Pancreas (tissue), 10 donors: ENCODE data around the gene RAB29. TPM values are rescaled to one million over a fixed set of nuclear protein-coding genes. Genes with fewer than 3 reads are reported as not detected.

Source experiments
- ATAC-seq, 4 donors: fragments of 200-7000 bp; cut with Tn5 transposase; one replicate each; pipeline versions ENCODE4 v1.8.0 to v1.9.1; 2020; ENCODE audit warnings: mild to moderate bottlenecking in 4 of 4, moderate library complexity in 4 of 4
- DNase-seq, 6 donors: peaks; one replicate each; pipeline ENCODE4 v3.0.0-alpha.2; 2020
- FAIRE-seq: peaks from 2 replicates; lab custom pipeline; 2012; peaks lifted over from hg19 to GRCh38; lab: Jason Lieb, UNC
- H3K27ac ChIP-seq, 4 donors: fragments of 200-600 bp; sonication (generic); 1 replicate in 3 of 4; 2 replicates in 1 of 4; pipeline versions ENCODE4 v1.5.0 to v1.8.0; 2020
- H3K27me3 ChIP-seq, 4 donors: fragments of 200-600 bp; one replicate each; pipeline ENCODE4 v1.8.0; 2021
- H3K36me3 ChIP-seq, 3 donors: fragments of 200-600 bp; sonication (generic) in 1 of 3; one replicate each; pipeline versions ENCODE4 v1.5.0 to v1.8.0; 2020 to 2021
- H3K4me1 ChIP-seq, 3 donors: fragments of 200-600 bp; one replicate each; pipeline ENCODE4 v1.8.0; 2021
- H3K4me3 ChIP-seq, 4 donors: fragments of 200-600 bp; sonication (generic) in 2 of 4; one replicate each; pipeline versions ENCODE4 v1.5.0 to v1.8.0; 2020 to 2021
- H3K9me3 ChIP-seq, 4 donors: fragments of 200-600 bp; one replicate each; pipeline ENCODE4 v1.8.0; 2021
- WGBS, 2 donors: extraction: QIAGEN DNeasy Blood & Tissue Kit; methylation state at CpG; one replicate each; pipeline ENCODE4 v1.1.7; 2013; 5-methylcytosine and 5-hydroxymethylcytosine counted together
- intact Hi-C, 3 donors: fragments of 100-400 bp; cut with DNase I; formaldehyde crosslinking; loops; one replicate each; pipeline versions ENCODE4 v1.11.1 to v1.14.2; 2022
- polyA plus RNA-seq, 2 donors: library from polyadenylated mRNA; stranded (reverse); fragments of 200-250 nt; gene quantifications; one replicate each; pipeline ENCODE4 v1.2.3, GENCODE V29; 2013
- total RNA-seq, 6 donors: library from RNA; stranded (reverse); fragmentation: NEBNext Ultra II Directional in 4 of 6; extraction: Animal tissue kit (Norgen Biotek cat#: 25700) in 4 of 6; gene quantifications; one replicate each; pipeline versions ENCODE4 v1.2.1 to v1.2.4, GENCODE V29; 2021 to 2023
- TF ChIP-seq, protein P1 (sequence below), 4 donors: fragments of 200-600 bp; sonication (generic) in 3 of 4; IDR thresholded peaks; one replicate each; pipeline versions ENCODE4 v1.5.0 to v1.8.0; 2021; ENCODE audit warnings: antibody characterized with exemption in 4 of 4
- donor health status: healthy with polysubstance abuse.
- donor health status: DM: no; HTN: no; CAD: no; lungs with moderate emphysema.
- donor health status: DM: no; HTN: no; CAD: no.
- donor health status: control.
- donor health status: control.
- donor health status: Bipolar disorder and iron deficiency.
- donor health status: DM: yes; HTN: yes; CAD: no.
- donor health status: DM: no; HTN: no; CAD: no.
- donor health status: DM: no; HTN: no; CAD: no.
- donor health status: DM: yes; HTN: yes; CAD: no.

The RAB29 gene
- total and polyA plus RNA-seq, 8 donors: 5.4 to 12.2 (median 7.0) TPM

DNA sequence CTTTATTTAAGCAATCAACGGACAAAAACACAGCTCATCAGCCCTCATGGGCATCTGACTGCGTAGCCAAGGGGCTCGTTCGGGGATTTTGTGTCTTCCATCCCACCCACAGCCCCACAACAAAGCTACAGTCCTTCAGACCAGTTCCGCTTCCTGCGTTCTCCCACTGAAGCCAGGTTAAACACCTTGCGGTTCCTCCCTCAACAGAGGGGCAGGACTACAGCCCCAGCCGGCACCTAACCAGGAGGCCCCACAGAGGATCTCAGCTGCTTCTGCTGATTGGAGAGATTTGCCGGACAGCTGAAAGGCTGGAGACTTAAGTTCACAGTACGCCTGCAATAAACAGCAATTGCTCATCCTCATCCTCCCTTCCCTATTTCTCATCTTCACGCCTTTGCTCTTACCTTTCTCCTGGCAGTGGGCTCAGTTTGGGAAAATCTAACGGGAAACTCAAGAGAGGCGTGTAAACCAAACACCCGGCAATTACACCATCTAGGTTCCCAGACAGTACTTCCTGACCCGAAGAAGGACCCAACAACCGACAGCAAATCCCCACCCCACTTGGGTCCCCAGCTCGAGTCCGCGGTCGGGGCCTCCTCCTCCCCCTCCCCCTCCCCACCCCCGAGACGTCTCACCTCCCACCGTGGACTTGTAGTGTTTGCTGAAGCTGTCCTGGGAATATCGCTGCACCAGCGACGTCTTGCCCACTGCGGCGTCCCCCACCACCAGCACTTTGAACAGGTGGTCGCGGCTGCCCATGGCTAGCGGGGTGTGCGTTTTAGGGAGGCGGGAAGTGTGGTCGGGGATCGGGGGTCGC lies 876 bp downstream of the RAB29 start:
- peak in 3 of 6 donors; percentile 33 to 56 (median 39) for DNase-seq
- peaks cover 0 to 3% (median 0%) of the 10 kb centered on the region in 3 donors for H3K4me1 ChIP-seq
- no peaks in the 10 kb centered on the region for H3K27me3 ChIP-seq
- peak; percentile 36 to 52 (median 44) for ATAC-seq
- WGBS, 2 donors: 20 to 21% methylated on average over 34 to 36 of the region's 36 CpGs
- H3K36me3 ChIP-seq: no peaks in the 10 kb centered on the region
- no peaks in the 10 kb centered on the region for H3K9me3 ChIP-seq
- TF ChIP-seq, protein P1, sequence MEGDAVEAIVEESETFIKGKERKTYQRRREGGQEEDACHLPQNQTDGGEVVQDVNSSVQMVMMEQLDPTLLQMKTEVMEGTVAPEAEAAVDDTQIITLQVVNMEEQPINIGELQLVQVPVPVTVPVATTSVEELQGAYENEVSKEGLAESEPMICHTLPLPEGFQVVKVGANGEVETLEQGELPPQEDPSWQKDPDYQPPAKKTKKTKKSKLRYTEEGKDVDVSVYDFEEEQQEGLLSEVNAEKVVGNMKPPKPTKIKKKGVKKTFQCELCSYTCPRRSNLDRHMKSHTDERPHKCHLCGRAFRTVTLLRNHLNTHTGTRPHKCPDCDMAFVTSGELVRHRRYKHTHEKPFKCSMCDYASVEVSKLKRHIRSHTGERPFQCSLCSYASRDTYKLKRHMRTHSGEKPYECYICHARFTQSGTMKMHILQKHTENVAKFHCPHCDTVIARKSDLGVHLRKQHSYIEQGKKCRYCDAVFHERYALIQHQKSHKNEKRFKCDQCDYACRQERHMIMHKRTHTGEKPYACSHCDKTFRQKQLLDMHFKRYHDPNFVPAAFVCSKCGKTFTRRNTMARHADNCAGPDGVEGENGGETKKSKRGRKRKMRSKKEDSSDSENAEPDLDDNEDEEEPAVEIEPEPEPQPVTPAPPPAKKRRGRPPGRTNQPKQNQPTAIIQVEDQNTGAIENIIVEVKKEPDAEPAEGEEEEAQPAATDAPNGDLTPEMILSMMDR (IDR thresholded peaks at IDR 0.05): no peak
- intact Hi-C loops: no loop called here
- no peak for FAIRE-seq
- no peak overlapping the region for H3K27ac ChIP-seq
- H3K4me3 ChIP-seq: peak overlapping the region; percentile 66 to 81 (median 74)

DNA sequence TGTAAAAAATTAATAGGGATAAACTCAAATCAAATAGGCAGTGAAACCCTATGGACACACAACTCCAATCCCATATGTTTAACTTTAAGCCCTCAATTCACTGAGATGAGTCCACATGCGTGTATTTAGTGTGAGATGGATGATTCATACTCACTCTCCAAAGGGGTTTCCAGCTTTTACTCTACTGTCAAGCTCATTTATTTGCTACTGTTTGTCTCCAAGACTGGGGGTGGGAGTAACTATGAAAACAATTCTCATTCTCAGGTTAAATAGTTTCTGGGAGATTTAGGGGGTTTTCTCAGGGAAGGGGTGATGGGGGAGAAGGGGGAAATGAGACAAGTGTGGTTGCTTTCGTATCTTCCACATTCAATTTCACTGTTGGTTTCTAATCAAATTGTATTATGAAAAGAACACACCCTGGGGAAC lies 2.7 kb downstream of the RAB29 start:
- no peaks in the 10 kb centered on the region for H3K27me3 ChIP-seq
- 89 to 93% methylated on average over 2 of the region's 2 CpGs for WGBS, 2 donors
- no peak overlapping the region for H3K4me3 ChIP-seq
- no peak overlapping the region for H3K27ac ChIP-seq
- ATAC-seq (no peak), FAIRE-seq (no peak), DNase-seq (no peak)
- no peaks in the 10 kb centered on the region for H3K9me3 ChIP-seq
- intact Hi-C loops: no loop called here
- peaks cover 0 to 3% (median 0%) of the 10 kb centered on the region in 3 donors for H3K4me1 ChIP-seq
- H3K36me3 ChIP-seq: no peaks in the 10 kb centered on the region
- TF ChIP-seq, protein P1 (IDR thresholded peaks at IDR 0.05): no peak

DNA sequence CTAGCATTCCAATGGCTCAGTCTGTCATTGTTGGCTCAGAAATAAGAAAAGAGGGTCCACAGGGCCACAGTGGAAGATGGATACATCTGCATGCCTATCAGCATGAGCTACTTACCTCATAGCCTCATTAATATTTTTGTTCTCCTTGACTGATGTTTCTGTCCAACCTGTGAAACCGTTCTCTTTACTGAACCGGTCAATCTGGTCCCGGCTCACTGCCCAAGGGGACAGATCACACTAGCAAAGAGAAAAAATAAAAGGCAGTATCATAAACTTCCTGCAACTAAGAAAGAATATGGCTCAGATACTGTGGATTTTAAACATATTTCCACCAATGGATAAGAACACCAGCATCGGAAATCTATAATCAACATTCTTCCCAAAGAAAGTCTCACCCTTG lies 4.7 kb downstream of the RAB29 start:
- FAIRE-seq: no peak
- ATAC-seq: no peak
- WGBS, 2 donors: 79 to 80% methylated on average over 4 of the region's 4 CpGs
- intact Hi-C loops: no loop called here
- DNase-seq: no peak
- H3K27ac ChIP-seq: no peak overlapping the region
- H3K4me1 ChIP-seq: no peaks in the 10 kb centered on the region
- H3K36me3 ChIP-seq: no peaks in the 10 kb centered on the region
- H3K27me3 ChIP-seq: no peaks in the 10 kb centered on the region
- H3K4me3 ChIP-seq: no peak overlapping the region
- H3K9me3 ChIP-seq: no peaks in the 10 kb centered on the region
- TF ChIP-seq, protein P1 (IDR thresholded peaks at IDR 0.05): no peak

DNA sequence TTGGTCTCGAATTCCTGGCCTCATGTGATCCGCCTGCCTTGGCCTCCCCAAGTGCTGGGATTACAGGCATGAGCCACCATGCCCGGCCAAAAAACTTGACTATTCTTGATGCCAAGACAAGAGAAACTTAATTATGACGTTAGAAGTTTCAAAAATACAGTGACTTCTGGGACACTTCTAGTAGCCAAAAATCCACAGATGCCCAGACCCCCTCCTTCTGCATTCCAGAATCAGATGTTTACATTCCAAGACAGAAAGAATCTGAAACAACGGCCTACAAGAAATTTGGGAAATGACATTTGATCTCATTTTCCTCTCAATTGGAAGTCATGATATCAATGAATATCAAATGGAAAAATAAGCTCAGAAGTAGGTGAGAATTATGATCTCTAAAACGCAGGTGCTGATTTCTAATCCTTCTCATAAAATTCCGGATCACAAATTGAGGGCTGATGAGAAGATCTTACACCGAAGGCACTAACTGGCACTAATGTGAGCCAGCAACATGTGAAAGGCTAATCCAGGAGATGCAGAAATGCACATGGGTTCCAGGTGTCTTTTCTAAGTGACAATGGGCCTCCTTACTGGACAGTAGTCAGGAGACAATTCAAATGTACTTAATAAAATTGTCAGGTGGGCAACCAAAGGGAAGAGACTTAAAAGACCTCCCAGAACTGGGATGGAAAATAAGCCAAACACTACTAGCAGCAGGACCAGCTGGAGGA lies 5.5 kb downstream of the RAB29 start:
- intact Hi-C loops: no loop called here
- no peak overlapping the region for H3K4me3 ChIP-seq
- no peaks in the 10 kb centered on the region for H3K36me3 ChIP-seq
- DNase-seq: no peak
- no peak overlapping the region for H3K27ac ChIP-seq
- TF ChIP-seq, protein P1 (IDR thresholded peaks at IDR 0.05): no peak
- FAIRE-seq: no peak
- H3K27me3 ChIP-seq: no peaks in the 10 kb centered on the region
- 83 to 85% methylated on average over 8 of the region's 8 CpGs for WGBS, 2 donors
- no peak for ATAC-seq
- H3K9me3 ChIP-seq: no peaks in the 10 kb centered on the region
- no peaks in the 10 kb centered on the region for H3K4me1 ChIP-seq
